H9 (cell line): Measurements from ENCODE around the gene STK38. TPM values are rescaled to one million over a fixed set of nuclear protein-coding genes. Genes with fewer than 3 reads are reported as not detected.

ENCODE experiments used
- DNase-seq: peaks from one replicate; pipeline ENCODE4 v3.0.0-alpha.2; 2017
- H2AFZ ChIP-seq: one replicate; pipeline ENCODE4 v1.6.1; 2013; ENCODE audit warnings: mild to moderate bottlenecking, low read length, control low read depth, moderate library complexity
- H2AK5ac ChIP-seq: 2 replicates; pipeline ENCODE4 v1.6.1; 2013; ENCODE audit warnings: low read length, control low read depth, mixed read lengths; ENCODE audit not compliant: insufficient read length
- H2BK120ac ChIP-seq: one replicate; pipeline ENCODE4 v1.6.1; 2013; ENCODE audit warnings: low read depth, mild to moderate bottlenecking, low read length, control low read depth, inconsistent platforms; ENCODE audit not compliant: poor library complexity, severe bottlenecking
- H2BK12ac ChIP-seq: 2 replicates; pipeline ENCODE4 v1.6.1; 2013; ENCODE audit warnings: low read length, control low read depth, mixed read lengths, low read depth; ENCODE audit not compliant: insufficient read length
- H2BK15ac ChIP-seq: 2 replicates; pipeline ENCODE4 v1.6.1; 2013; ENCODE audit warnings: low read depth, low read length, control low read depth
- H2BK20ac ChIP-seq: one replicate; pipeline ENCODE4 v1.6.1; 2013; ENCODE audit warnings: low read depth, mild to moderate bottlenecking, low read length, control low read depth, inconsistent platforms; ENCODE audit not compliant: poor library complexity, severe bottlenecking
- H2BK5ac ChIP-seq: 2 replicates; pipeline ENCODE4 v1.6.1; 2013; ENCODE audit warnings: low read length, control low read depth, mixed read lengths; ENCODE audit not compliant: insufficient read length
- H3K14ac ChIP-seq: 2 replicates; pipeline ENCODE4 v1.6.1; 2013; ENCODE audit warnings: low read length, control low read depth; ENCODE audit not compliant: insufficient read depth
- H3K18ac ChIP-seq: 2 replicates; pipeline ENCODE4 v1.6.1; 2013; ENCODE audit warnings: low read depth, mild to moderate bottlenecking, mixed read lengths, low read length, control low read depth; ENCODE audit not compliant: insufficient read length
- H3K23ac ChIP-seq: 2 replicates; pipeline ENCODE4 v1.6.1; 2013; ENCODE audit warnings: low read length, control low read depth, mixed read lengths, low read depth; ENCODE audit not compliant: insufficient read length
- H3K23me2 ChIP-seq: 2 replicates; pipeline ENCODE4 v1.6.1; 2013; ENCODE audit warnings: low read depth, mild to moderate bottlenecking, mixed read lengths, low read length, control low read depth; ENCODE audit not compliant: insufficient read length, poor library complexity, severe bottlenecking
- H3K27ac ChIP-seq: 2 replicates; pipeline ENCODE4 v1.5.1; 2013; ENCODE audit warnings: low read length, control low read depth, mixed read lengths, low read depth; ENCODE audit not compliant: insufficient read length
- H3K27me3 ChIP-seq: 2 replicates; pipeline ENCODE4 v1.6.1; 2013; ENCODE audit warnings: low read length, control low read depth, inconsistent platforms; ENCODE audit not compliant: insufficient read depth
- H3K4ac ChIP-seq: 2 replicates; pipeline ENCODE4 v1.6.1; 2013; ENCODE audit warnings: low read depth, mild to moderate bottlenecking, control low read depth, inconsistent platforms, low read length, moderate library complexity
- H3K4me1 ChIP-seq: 2 replicates; pipeline ENCODE4 v1.6.1; 2013; ENCODE audit warnings: low read length, control low read depth, inconsistent platforms; ENCODE audit not compliant: insufficient read depth
- H3K4me2 ChIP-seq: 2 replicates; pipeline ENCODE4 v1.6.1; 2013; ENCODE audit warnings: low read length, control low read depth, mixed read lengths; ENCODE audit not compliant: insufficient read length, insufficient read depth
- H3K56ac ChIP-seq: 2 replicates; pipeline ENCODE4 v1.6.1; 2013; ENCODE audit warnings: low read depth, mild to moderate bottlenecking, mixed read lengths, low read length, control low read depth; ENCODE audit not compliant: insufficient read length
- H3K79me1 ChIP-seq: 2 replicates; pipeline ENCODE4 v1.6.1; 2013; ENCODE audit warnings: low read depth, mild to moderate bottlenecking, moderate library complexity, low read length, control low read depth, inconsistent platforms; ENCODE audit not compliant: insufficient read depth, poor library complexity, severe bottlenecking
- H3K79me2 ChIP-seq: 2 replicates; pipeline ENCODE4 v1.6.1; 2013; ENCODE audit warnings: low read length, control low read depth, inconsistent platforms; ENCODE audit not compliant: insufficient read depth
- H3K9ac ChIP-seq: 2 replicates; pipeline ENCODE4 v1.6.1; 2013; ENCODE audit warnings: low read length, control low read depth, mixed read lengths; ENCODE audit not compliant: insufficient read length; ENCODE audit errors: extremely low read depth
- H3K9me3 ChIP-seq: one replicate; pipeline ENCODE4 v1.6.1; 2013; ENCODE audit warnings: low read depth, low read length, inconsistent platforms; ENCODE audit not compliant: control insufficient read depth
- H3T11ph ChIP-seq: one replicate; pipeline ENCODE4 v1.6.1; 2013; ENCODE audit warnings: mild to moderate bottlenecking, low read length, control low read depth, inconsistent platforms
- H4K20me1 ChIP-seq: one replicate; pipeline ENCODE4 v1.6.1; 2013; ENCODE audit not compliant: control insufficient read depth, insufficient read length, insufficient read depth
- H4K5ac ChIP-seq: 2 replicates; pipeline ENCODE4 v1.6.1; 2013; ENCODE audit warnings: low read depth, mild to moderate bottlenecking, mixed read lengths, low read length, control low read depth; ENCODE audit not compliant: insufficient read length
- H4K8ac ChIP-seq: replicated peaks from 2 replicates; pipeline ENCODE4 v1.6.1; 2013; ENCODE audit warnings: low read length, control low read depth, mixed read lengths, low read depth; ENCODE audit not compliant: insufficient read length
- H4K91ac ChIP-seq: 2 replicates; pipeline ENCODE4 v1.6.1; 2013; ENCODE audit warnings: low read depth, mild to moderate bottlenecking, moderate library complexity, mixed read lengths, low read length, control low read depth; ENCODE audit not compliant: insufficient read length
- H3K27ac Mint-ChIP-seq, 3 experiments: 2 replicates in 2 of 3; 3 replicates in 1 of 3; pipeline ENCODE4 v1.8.0; 2020 to 2021; ENCODE audit warnings: mixed read lengths in 3 of 3, mild to moderate bottlenecking in 1 of 3, moderate library complexity in 1 of 3
- H3K27me3 Mint-ChIP-seq: 2 replicates; pipeline ENCODE4 v1.8.0; 2021; ENCODE audit warnings: low read depth, mild to moderate bottlenecking, moderate library complexity, mixed read lengths
- H3K36me3 Mint-ChIP-seq, 3 experiments: 2 replicates in 2 of 3; 3 replicates in 1 of 3; pipeline ENCODE4 v1.8.0; 2020 to 2021; ENCODE audit warnings: low read depth in 3 of 3, mixed read lengths in 3 of 3; ENCODE audit not compliant: insufficient read depth in 1 of 3
- H3K4me1 Mint-ChIP-seq, 2 experiments: 2 replicates each; pipeline ENCODE4 v1.8.0; 2020; ENCODE audit warnings: mixed read lengths in 2 of 2
- H3K4me3 Mint-ChIP-seq, 2 experiments: 2 replicates in 1 of 2; 3 replicates in 1 of 2; pipeline ENCODE4 v1.8.0; 2020 to 2021; ENCODE audit warnings: mild to moderate bottlenecking in 2 of 2, mixed read lengths in 2 of 2, moderate library complexity in 1 of 2
- H3K9me3 Mint-ChIP-seq, 2 experiments: 2 replicates in 1 of 2; 3 replicates in 1 of 2; pipeline ENCODE4 v1.8.0; 2020; ENCODE audit warnings: mild to moderate bottlenecking in 2 of 2, mixed read lengths in 2 of 2, moderate library complexity in 1 of 2
- WGBS: extraction: QIAGEN DNeasy Blood & Tissue Kit; methylation state at CpG from one replicate; pipeline ENCODE4 v1.1.7; 2013; ENCODE audit warnings: missing lambda C conversion rate, low lambda C conversion rate, mixed read lengths; ENCODE audit not compliant: insufficient read length; ENCODE audit errors: extremely low coverage; 5-methylcytosine and 5-hydroxymethylcytosine counted together
- total RNA-seq: library from RNA; stranded (reverse); gene quantifications from 2 replicates; pipeline ENCODE4 v1.2.1, GENCODE V29; 2021
- TF ChIP-seq, protein P1 (sequence below): fragments of 200-600 bp; sonication (generic); conservative IDR thresholded peaks from 3 replicates; pipeline ENCODE4 v1.8.0; 2021; ENCODE audit warnings: antibody characterized with exemption, mild to moderate bottlenecking

The STK38 gene
- total RNA-seq, 1 experiment from 2014 or later = 17.5 TPM

DNA sequence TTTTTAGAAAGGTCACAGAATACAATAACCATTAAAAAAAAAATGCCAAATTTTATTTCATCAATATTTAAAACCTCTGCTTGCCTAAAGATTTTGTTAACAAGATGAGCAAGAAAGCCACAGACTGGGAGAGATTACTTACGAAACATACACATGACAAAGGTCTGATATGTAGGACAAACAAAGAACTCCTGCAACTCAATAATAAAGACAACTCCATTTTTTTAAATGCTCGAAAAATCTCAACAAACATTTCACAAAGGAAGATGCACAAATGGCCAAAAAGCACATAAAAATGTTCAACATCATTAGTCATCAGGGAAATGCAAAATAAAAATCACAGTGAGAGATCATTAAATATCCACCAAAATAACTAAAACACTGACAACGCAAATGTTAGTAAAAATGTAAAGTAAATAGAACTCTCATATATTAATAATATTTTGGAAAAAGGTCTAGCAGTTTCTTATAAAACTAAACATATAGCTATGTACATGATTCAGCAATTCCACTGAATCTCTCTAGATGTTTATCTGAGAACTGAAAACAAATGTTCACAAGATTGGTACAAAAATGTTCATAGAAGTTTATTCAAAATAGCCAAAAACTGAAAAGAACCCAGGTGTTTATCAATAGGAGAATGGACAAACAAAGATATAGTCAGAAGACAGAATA is 10.3 kb downstream of the STK38 start:
- no CpG with 5 or more reads among the region's 3 CpGs for WGBS
- Histone ChIP-seq H3K23ac (no peak overlapping the region), H2AK5ac (no peak overlapping the region), H4K20me1 (no peaks in the 10 kb centered on the region), H2BK5ac (no peak overlapping the region), H3K4me2 (no peak overlapping the region), H2BK120ac (no peak overlapping the region), H4K5ac (no peak overlapping the region), H3K4ac (no peak overlapping the region), H3K9me3 (no peaks in the 10 kb centered on the region), H3K79me2 (no peaks in the 10 kb centered on the region; the same call in 1 of the 2 replicates), H2AFZ (no peak overlapping the region), H3K27me3 (no peaks in the 10 kb centered on the region), H3K27ac (no peak overlapping the region), H3K4me1 (no peaks in the 10 kb centered on the region), H4K8ac (no peak overlapping the region), H4K91ac (no peak overlapping the region), H3K9ac (no peak overlapping the region), H3T11ph (no peak overlapping the region), H2BK12ac (no peak overlapping the region), H3K79me1 (no peaks in the 10 kb centered on the region), H3K14ac (no peak overlapping the region), H2BK15ac (no peak overlapping the region), H3K18ac (no peak overlapping the region), H2BK20ac (no peak overlapping the region), H3K56ac (no peak overlapping the region), H3K23me2 (no peaks in the 10 kb centered on the region)
- Mint-ChIP-seq H3K4me1 (no peaks in the 10 kb centered on the region), H3K27ac (peak overlapping the region in 1 of 3 experiments; percentile 16; a peak in 1 of 7 replicates), H3K9me3 (no peaks in the 10 kb centered on the region; a peak in 2 of 5 replicates), H3K36me3 (peaks cover 33 to 57% (median 46%) of the 10 kb centered on the region in 3 experiments), H3K27me3 (no peaks in the 10 kb centered on the region), H3K4me3 (no peak overlapping the region)
- TF ChIP-seq, protein P1, sequence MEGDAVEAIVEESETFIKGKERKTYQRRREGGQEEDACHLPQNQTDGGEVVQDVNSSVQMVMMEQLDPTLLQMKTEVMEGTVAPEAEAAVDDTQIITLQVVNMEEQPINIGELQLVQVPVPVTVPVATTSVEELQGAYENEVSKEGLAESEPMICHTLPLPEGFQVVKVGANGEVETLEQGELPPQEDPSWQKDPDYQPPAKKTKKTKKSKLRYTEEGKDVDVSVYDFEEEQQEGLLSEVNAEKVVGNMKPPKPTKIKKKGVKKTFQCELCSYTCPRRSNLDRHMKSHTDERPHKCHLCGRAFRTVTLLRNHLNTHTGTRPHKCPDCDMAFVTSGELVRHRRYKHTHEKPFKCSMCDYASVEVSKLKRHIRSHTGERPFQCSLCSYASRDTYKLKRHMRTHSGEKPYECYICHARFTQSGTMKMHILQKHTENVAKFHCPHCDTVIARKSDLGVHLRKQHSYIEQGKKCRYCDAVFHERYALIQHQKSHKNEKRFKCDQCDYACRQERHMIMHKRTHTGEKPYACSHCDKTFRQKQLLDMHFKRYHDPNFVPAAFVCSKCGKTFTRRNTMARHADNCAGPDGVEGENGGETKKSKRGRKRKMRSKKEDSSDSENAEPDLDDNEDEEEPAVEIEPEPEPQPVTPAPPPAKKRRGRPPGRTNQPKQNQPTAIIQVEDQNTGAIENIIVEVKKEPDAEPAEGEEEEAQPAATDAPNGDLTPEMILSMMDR = no peak
- no peak for DNase-seq
